Gastroesophageal sphincter (tissue), 3 donors: ENCODE results near the gene ATP9A.

Experiments used
- EP300 ChIP-seq: sonication (generic); formaldehyde crosslinking; IDR thresholded peaks from one replicate; pipeline ENCODE4 v1.6.1; 2017; ENCODE audit warnings: antibody characterized with exemption, mild to moderate bottlenecking
- TF ChIP-seq, protein P1 (sequence below), 4 experiments: fragments of 200-600 bp in 2 of 4; fragments of 450-650 bp in 2 of 4; sonication (generic) in 1 of 4; IDR thresholded peaks; one replicate each; pipeline ENCODE4 v1.5.1; 2017 to 2019; ENCODE audit warnings: antibody characterized with exemption in 4 of 4, mild to moderate bottlenecking in 2 of 4, moderate library complexity in 2 of 4

- TF ChIP-seq, protein P1, sequence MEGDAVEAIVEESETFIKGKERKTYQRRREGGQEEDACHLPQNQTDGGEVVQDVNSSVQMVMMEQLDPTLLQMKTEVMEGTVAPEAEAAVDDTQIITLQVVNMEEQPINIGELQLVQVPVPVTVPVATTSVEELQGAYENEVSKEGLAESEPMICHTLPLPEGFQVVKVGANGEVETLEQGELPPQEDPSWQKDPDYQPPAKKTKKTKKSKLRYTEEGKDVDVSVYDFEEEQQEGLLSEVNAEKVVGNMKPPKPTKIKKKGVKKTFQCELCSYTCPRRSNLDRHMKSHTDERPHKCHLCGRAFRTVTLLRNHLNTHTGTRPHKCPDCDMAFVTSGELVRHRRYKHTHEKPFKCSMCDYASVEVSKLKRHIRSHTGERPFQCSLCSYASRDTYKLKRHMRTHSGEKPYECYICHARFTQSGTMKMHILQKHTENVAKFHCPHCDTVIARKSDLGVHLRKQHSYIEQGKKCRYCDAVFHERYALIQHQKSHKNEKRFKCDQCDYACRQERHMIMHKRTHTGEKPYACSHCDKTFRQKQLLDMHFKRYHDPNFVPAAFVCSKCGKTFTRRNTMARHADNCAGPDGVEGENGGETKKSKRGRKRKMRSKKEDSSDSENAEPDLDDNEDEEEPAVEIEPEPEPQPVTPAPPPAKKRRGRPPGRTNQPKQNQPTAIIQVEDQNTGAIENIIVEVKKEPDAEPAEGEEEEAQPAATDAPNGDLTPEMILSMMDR (IDR thresholded peaks at IDR 0.05) = no peak
- no peak for TF ChIP-seq EP300
Measured at GRCh38 chr20:51616060-51616459, 152.1 kb downstream of the ATP9A start.
